ENCODE measurements around the gene LTO1. TPM values are rescaled to one million over a fixed set of nuclear protein-coding genes. Genes with fewer than 3 reads are reported as not detected.

LTO1 gene
- total and polyA plus RNA-seq, 2 experiments from 2014 or later = 20.1 to 23.3 TPM

GRCh38 chr11:69666261-69666660 lies 8.9 kb downstream of the LTO1 start:
- no peaks in the 10 kb centered on the region for H3K9me3 Mint-ChIP-seq
- no peaks in the 10 kb centered on the region for H3K9me2 ChIP-seq (ENCODE audit: insufficient read depth)
- H3K36me3 Mint-ChIP-seq (ENCODE audit: low read depth) = peaks cover 29% of the 10 kb centered on the region
- no peak overlapping the region for H3K27ac ChIP-seq (ENCODE audit: low read depth)
- H3K4me2 ChIP-seq = no peak overlapping the region
- no peaks in the 10 kb centered on the region for H3K27me3 ChIP-seq (ENCODE audit: insufficient read depth)
- DNase-seq (ENCODE audit: low spot score) (no peak), ATAC-seq (no peak)
- peaks cover 12% of the 10 kb centered on the region for H3K4me1 Mint-ChIP-seq
- H3K79me2 ChIP-seq (replicated peaks; ENCODE audit: insufficient read depth) = peaks cover 6% of the 10 kb centered on the region; the same call in 1 of the 2 replicates
- H4K20me1 ChIP-seq (replicated peaks; ENCODE audit: insufficient read depth) = no peaks in the 10 kb centered on the region; the same call in 1 of the 2 replicates
- H3F3A ChIP-seq (replicated peaks; ENCODE audit: low read depth) = peaks cover 8% of the 10 kb centered on the region; the same call in 1 of the 2 replicates
- no peak overlapping the region for H2AFZ ChIP-seq
- TF ChIP-seq ZNF114 (CRISPR knock-in tag; IDR thresholded peaks at IDR 0.05) (no peak), NANOG (IDR thresholded peaks at IDR 0.05; ENCODE audit: borderline replicate concordance) (no peak), REST (IDR thresholded peaks at IDR 0.05; ENCODE audit: unreplicated experiment) (no peak), EZH2phosphoT487 (IDR thresholded peaks at IDR 0.05; ENCODE audit: unreplicated experiment) (no peak), POLR2AphosphoS5 (IDR thresholded peaks at IDR 0.05; ENCODE audit: low read depth) (no peak), CREB1 (CRISPR knock-in tag; IDR thresholded peaks at IDR 0.05; ENCODE audit: low read depth) (no peak), ETS1 (IDR thresholded peaks at IDR 0.05) (no peak), ZNF331 (CRISPR knock-in tag; IDR thresholded peaks at IDR 0.05; ENCODE audit: low read depth) (no peak), JUNB (IDR thresholded peaks at IDR 0.05; ENCODE audit: unreplicated experiment) (no peak), ZNF462 (CRISPR knock-in tag; IDR thresholded peaks at IDR 0.05) (no peak), CTCF (conservative IDR thresholded peaks at IDR 0.05; ENCODE audit: low read depth in 2 of 2) (no peak), STAT1 (IDR thresholded peaks at IDR 0.05; ENCODE audit: unreplicated experiment) (no peak), EZH2 (IDR thresholded peaks at IDR 0.05; ENCODE audit: low read depth, unreplicated experiment) (no peak)
- H3K27ac Mint-ChIP-seq = no peak overlapping the region
- H3K4me3 ChIP-seq = no peak overlapping the region
- no peak overlapping the region for H3K4me3 Mint-ChIP-seq
- H3K4me1 ChIP-seq (ENCODE audit: insufficient read depth) = no peaks in the 10 kb centered on the region
- H3K36me3 ChIP-seq (ENCODE audit: insufficient read depth) = peaks cover 6% of the 10 kb centered on the region; the same call in 1 of the 2 replicates
- H3K27me3 Mint-ChIP-seq (ENCODE audit: insufficient read depth, low read depth, poor library complexity) = peaks cover 12% of the 10 kb centered on the region

All from GM23338 (cell line).